HepG2 (cell line): ENCODE results near the gene ZNF189. TPM values are rescaled to one million over a fixed set of nuclear protein-coding genes. Genes with fewer than 3 reads are reported as not detected.

Experiments used
- GMEB1 ChIP-seq: sonication (generic); formaldehyde crosslinking; IDR thresholded peaks from 2 replicates; pipeline ENCODE4 v1.5.1; 2020; ENCODE audit warnings: missing genetic modification reagents, mild to moderate bottlenecking, borderline replicate concordance
- HMG20B ChIP-seq: conservative IDR thresholded peaks from 2 replicates; pipeline ENCODE4 v1.6.1; 2016; ENCODE audit warnings: missing genetic modification reagents, missing compliant biosample characterization
- HNRNPLL ChIP-seq: fragments of 200-400 bp; formaldehyde crosslinking; IDR thresholded peaks from 2 replicates; pipeline ENCODE4 v1.6.1; 2017; ENCODE audit warnings: mild to moderate bottlenecking, low read depth, low read length; ENCODE audit not compliant: poor library complexity, severe bottlenecking
- KDM4B ChIP-seq: sonication (generic); formaldehyde crosslinking; IDR thresholded peaks from 2 replicates; pipeline ENCODE4 v1.4.0; 2020; ENCODE audit warnings: missing genetic modification reagents
- KDM5B ChIP-seq: sonication (generic); formaldehyde crosslinking; IDR thresholded peaks from 2 replicates; pipeline ENCODE4 v1.4.0; 2020; ENCODE audit warnings: missing genetic modification reagents, mild to moderate bottlenecking, borderline replicate concordance
- SAP130 ChIP-seq: IDR thresholded peaks from 2 replicates; pipeline ENCODE4 v1.6.1; 2016; ENCODE audit warnings: low read depth
- SPEN ChIP-seq: sonication (generic); formaldehyde crosslinking; IDR thresholded peaks from 2 replicates; pipeline ENCODE4 v1.5.1; 2020; ENCODE audit warnings: low read depth, mild to moderate bottlenecking, missing genetic modification reagents
- USF2 ChIP-seq, 2 experiments: sonication (generic) in 1 of 2; formaldehyde crosslinking in 1 of 2; IDR thresholded peaks; 2 replicates each; pipeline versions ENCODE4 v1.5.1 to v1.6.1; 2011 to 2020; ENCODE audit warnings: borderline replicate concordance in 1 of 2, low read depth in 1 of 2, low read length in 1 of 2, mild to moderate bottlenecking in 1 of 2, missing genetic modification reagents in 1 of 2, moderate library complexity in 1 of 2
- ZBTB7A ChIP-seq: sonication (generic); formaldehyde crosslinking; IDR thresholded peaks from 2 replicates; pipeline ENCODE4 v1.8.0; 2022; ENCODE audit warnings: mild to moderate bottlenecking, missing genetic modification reagents
- ZNF160 ChIP-seq: sonication (generic); formaldehyde crosslinking; IDR thresholded peaks from 2 replicates; pipeline ENCODE4 v1.8.0; 2022; ENCODE audit warnings: mild to moderate bottlenecking, inconsistent platforms, missing genetic modification reagents
- ZNF512B ChIP-seq: sonication (generic); formaldehyde crosslinking; IDR thresholded peaks from 2 replicates; pipeline ENCODE4 v1.5.1; 2020; ENCODE audit warnings: missing genetic modification reagents, mild to moderate bottlenecking, borderline replicate concordance
- ZNF513 ChIP-seq: sonication (generic); formaldehyde crosslinking; conservative IDR thresholded peaks from 2 replicates; pipeline ENCODE4 v1.5.0; 2020; ENCODE audit warnings: missing genetic modification reagents
- polyA plus RNA-seq, 8 experiments: library from polyadenylated mRNA; depleted of rRNA in 3 of 8; stranded (reverse) in 7 of 8; unstranded in 1 of 8; fragments of >200 nt; fragmentation: Illumina TruSeq in 4 of 8; extraction: Trizol in 4 of 8; gene quantifications; 2 replicates each; pipeline versions ENCODE4 v1.2.1 to v1.2.3, GENCODE V29; 2011 to 2016; ENCODE audit warnings: low read depth in 4 of 8, missing spikeins in 1 of 8, mixed read lengths in 1 of 8; ENCODE audit not compliant: insufficient read depth in 1 of 8
- total RNA-seq, 5 experiments: library from RNA; depleted of rRNA; stranded (reverse); fragments of >200 nt; fragmentation: Illumina TruSeq; extraction: Trizol; gene quantifications; 2 replicates each; pipeline ENCODE4 v1.2.3, GENCODE V29; 2016; ENCODE audit warnings: low read depth in 1 of 5
- TF ChIP-seq, protein P1 (sequence below): IDR thresholded peaks from 2 replicates; pipeline ENCODE4 v1.6.1; 2018; ENCODE audit warnings: missing genetic modification reagents
- TF ChIP-seq, protein P2 (sequence below): sonication (generic); formaldehyde crosslinking; IDR thresholded peaks from 2 replicates; pipeline ENCODE4 v1.4.0; 2020; ENCODE audit warnings: missing genetic modification reagents

The ZNF189 gene
- total and polyA plus RNA-seq, 2 of the 13 experiments (the other 11 are each of a cell fraction or from before 2014, with no cell fraction given), result 8.4 to 50.0 TPM

GRCh38 chr9:101445353-101446029, 46.8 kb downstream of the ZNF189 start (continued):
- TF ChIP-seq GMEB1 (CRISPR knock-in tag) (0 out of 2 replicates have a peak, but pooled peaks have one; percentile 12), KDM4B (CRISPR knock-in tag) (no peak), ZBTB7A (CRISPR knock-in tag) (no peak), ZNF512B (peak; percentile 80; the same call in 1 of the 2 replicates), SPEN (CRISPR knock-in tag) (no peak), ZNF513 (CRISPR knock-in tag) (no peak), KDM5B (CRISPR knock-in tag) (no peak), SAP130 (CRISPR knock-in tag) (peak; percentile 61), ZNF160 (CRISPR knock-in tag) (no peak), USF2 (IDR thresholded peaks at IDR 0.05; ENCODE audit: low read depth, low read length) (no peak), USF2 (CRISPR knock-in tag; IDR thresholded peaks at IDR 0.05; ENCODE audit: borderline replicate concordance) (no peak), HNRNPLL (no peak), HMG20B (CRISPR knock-in tag) (no peak)
- TF ChIP-seq, protein P1, sequence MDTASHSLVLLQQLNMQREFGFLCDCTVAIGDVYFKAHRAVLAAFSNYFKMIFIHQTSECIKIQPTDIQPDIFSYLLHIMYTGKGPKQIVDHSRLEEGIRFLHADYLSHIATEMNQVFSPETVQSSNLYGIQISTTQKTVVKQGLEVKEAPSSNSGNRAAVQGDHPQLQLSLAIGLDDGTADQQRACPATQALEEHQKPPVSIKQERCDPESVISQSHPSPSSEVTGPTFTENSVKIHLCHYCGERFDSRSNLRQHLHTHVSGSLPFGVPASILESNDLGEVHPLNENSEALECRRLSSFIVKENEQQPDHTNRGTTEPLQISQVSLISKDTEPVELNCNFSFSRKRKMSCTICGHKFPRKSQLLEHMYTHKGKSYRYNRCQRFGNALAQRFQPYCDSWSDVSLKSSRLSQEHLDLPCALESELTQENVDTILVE (CRISPR knock-in tag), result no peak
- TF ChIP-seq, protein P2, sequence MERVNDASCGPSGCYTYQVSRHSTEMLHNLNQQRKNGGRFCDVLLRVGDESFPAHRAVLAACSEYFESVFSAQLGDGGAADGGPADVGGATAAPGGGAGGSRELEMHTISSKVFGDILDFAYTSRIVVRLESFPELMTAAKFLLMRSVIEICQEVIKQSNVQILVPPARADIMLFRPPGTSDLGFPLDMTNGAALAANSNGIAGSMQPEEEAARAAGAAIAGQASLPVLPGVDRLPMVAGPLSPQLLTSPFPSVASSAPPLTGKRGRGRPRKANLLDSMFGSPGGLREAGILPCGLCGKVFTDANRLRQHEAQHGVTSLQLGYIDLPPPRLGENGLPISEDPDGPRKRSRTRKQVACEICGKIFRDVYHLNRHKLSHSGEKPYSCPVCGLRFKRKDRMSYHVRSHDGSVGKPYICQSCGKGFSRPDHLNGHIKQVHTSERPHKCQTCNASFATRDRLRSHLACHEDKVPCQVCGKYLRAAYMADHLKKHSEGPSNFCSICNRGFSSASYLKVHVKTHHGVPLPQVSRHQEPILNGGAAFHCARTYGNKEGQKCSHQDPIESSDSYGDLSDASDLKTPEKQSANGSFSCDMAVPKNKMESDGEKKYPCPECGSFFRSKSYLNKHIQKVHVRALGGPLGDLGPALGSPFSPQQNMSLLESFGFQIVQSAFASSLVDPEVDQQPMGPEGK, result no peak
